HEK293 (cell line): ENCODE data around the gene PDE11A.

Experiments used
- CTCF ChIA-PET: fragments of 350-600 bp; formaldehyde crosslinking; extraction: SDS; loops from one replicate; lab custom pipeline; 2021; ENCODE audit warnings: antibody characterized with exemption; lab: Yijun Ruan, JAX
- POLR2A ChIA-PET: fragments of 300-600 bp; formaldehyde crosslinking; extraction: SDS; loops from one replicate; lab custom pipeline; 2020; ENCODE audit warnings: antibody characterized with exemption, inconsistent platforms; lab: Yijun Ruan, JAX
- H3K27ac ChIP-seq: fragments of 200-500 bp; sonication (Bioruptor generic); 2 replicates; pipeline ENCODE4 v1.5.1; 2014; ENCODE audit warnings: low read depth, low read length, control low read depth, inconsistent platforms; ENCODE audit errors: extremely low read depth
- H3K36me3 ChIP-seq, 2 experiments: fragments of 200-500 bp in 1 of 2; sonication (Bioruptor generic) in 1 of 2; 1 replicate in 1 of 2; 2 replicates in 1 of 2; pipeline ENCODE4 v1.5.1; 2014 to 2017; ENCODE audit warnings: inconsistent platforms in 2 of 2, low read length in 2 of 2; ENCODE audit not compliant: control insufficient read depth in 2 of 2, insufficient read depth in 1 of 2
- H3K4me1 ChIP-seq: fragments of 200-500 bp; sonication (Bioruptor generic); 2 replicates; pipeline ENCODE4 v1.5.1; 2014; ENCODE audit warnings: mild to moderate bottlenecking, low read length, inconsistent platforms; ENCODE audit not compliant: control insufficient read depth, insufficient read depth
- H3K4me3 ChIP-seq: 2 replicates; pipeline ENCODE4 v1.5.1; 2011; ENCODE audit warnings: low read depth, mild to moderate bottlenecking, control low read depth, low read length, moderate library complexity
- H3K9me3 ChIP-seq: fragments of 200-500 bp; sonication (Bioruptor generic); 2 replicates; pipeline ENCODE4 v1.5.1; 2014; ENCODE audit warnings: low read depth, low read length, inconsistent platforms; ENCODE audit not compliant: control insufficient read depth, insufficient read depth
- GLI2 ChIP-seq: fragments of 450-650 bp; formaldehyde crosslinking; IDR thresholded peaks from 2 replicates; pipeline ENCODE4; 2017; ENCODE audit warnings: missing biosample characterization, missing genetic modification characterization, low read depth, borderline replicate concordance
- GLI4 ChIP-seq: fragments of 450-650 bp; formaldehyde crosslinking; IDR thresholded peaks from 2 replicates; pipeline ENCODE4 v1.5.1; 2016; ENCODE audit warnings: missing biosample characterization, missing genetic modification characterization
- HOXC10 ChIP-seq: sonication (generic); formaldehyde crosslinking; IDR thresholded peaks from 2 replicates; pipeline ENCODE4 v1.8.1; 2023; ENCODE audit warnings: mild to moderate bottlenecking, missing genetic modification reagents
- IKZF3 ChIP-seq: fragments of 450-650 bp; IDR thresholded peaks from 2 replicates; pipeline ENCODE4 v1.5.0; 2018; ENCODE audit warnings: missing biosample characterization, mild to moderate bottlenecking, missing genetic modification characterization, moderate library complexity
- PRDM1 ChIP-seq: fragments of 450-650 bp; formaldehyde crosslinking; IDR thresholded peaks from 2 replicates; pipeline ENCODE4; 2016; ENCODE audit warnings: missing biosample characterization, missing genetic modification characterization
- ZFHX2 ChIP-seq: fragments of 450-650 bp; formaldehyde crosslinking; conservative IDR thresholded peaks from 2 replicates; pipeline ENCODE4 v1.5.1; 2016; ENCODE audit warnings: missing biosample characterization, missing genetic modification characterization
- ZNF140 ChIP-seq: fragments of 450-650 bp; formaldehyde crosslinking; IDR thresholded peaks from 2 replicates; pipeline ENCODE4 v1.5.1; 2016; ENCODE audit warnings: missing biosample characterization, missing genetic modification characterization
- ZNF146 ChIP-seq: fragments of 450-650 bp; formaldehyde crosslinking; IDR thresholded peaks from 2 replicates; pipeline ENCODE4 v1.5.1; 2016; ENCODE audit warnings: missing biosample characterization, missing genetic modification characterization
- ZNF16 ChIP-seq: fragments of 450-650 bp; formaldehyde crosslinking; IDR thresholded peaks from 2 replicates; pipeline ENCODE4 v1.5.1; 2016; ENCODE audit warnings: low read depth, missing biosample characterization, missing genetic modification characterization
- ZNF223 ChIP-seq: fragments of 450-650 bp; formaldehyde crosslinking; IDR thresholded peaks from 2 replicates; pipeline ENCODE4 v1.5.1; 2016; ENCODE audit warnings: missing biosample characterization, missing genetic modification characterization
- ZNF324 ChIP-seq: fragments of 450-650 bp; formaldehyde crosslinking; IDR thresholded peaks from 2 replicates; pipeline ENCODE4 v1.5.1; 2016; ENCODE audit warnings: missing biosample characterization, missing genetic modification characterization
- ZNF555 ChIP-seq: fragments of 450-650 bp; formaldehyde crosslinking; conservative IDR thresholded peaks from 2 replicates; pipeline ENCODE4 v1.5.1; 2017; ENCODE audit warnings: missing biosample characterization, mild to moderate bottlenecking, missing genetic modification characterization, inconsistent platforms
- ZNF610 ChIP-seq: fragments of 450-650 bp; formaldehyde crosslinking; IDR thresholded peaks from 2 replicates; pipeline ENCODE4 v1.5.1; 2016; ENCODE audit warnings: missing biosample characterization, missing genetic modification characterization, borderline replicate concordance
- ZNF624 ChIP-seq: fragments of 450-650 bp; formaldehyde crosslinking; IDR thresholded peaks from 2 replicates; pipeline ENCODE4 v1.5.1; 2017; ENCODE audit warnings: missing biosample characterization, missing genetic modification characterization
- ZNF626 ChIP-seq: fragments of 450-650 bp; sonication (Bioruptor Pico); formaldehyde crosslinking; IDR thresholded peaks from 2 replicates; pipeline ENCODE4 v1.5.1; 2018; ENCODE audit warnings: missing biosample characterization, missing genetic modification characterization, inconsistent platforms
- ZNF707 ChIP-seq: fragments of 450-650 bp; formaldehyde crosslinking; IDR thresholded peaks from 2 replicates; pipeline ENCODE4 v1.5.1; 2016; ENCODE audit warnings: missing biosample characterization, missing genetic modification characterization
- ZNF777 ChIP-seq: fragments of 450-650 bp; formaldehyde crosslinking; IDR thresholded peaks from 2 replicates; pipeline ENCODE4 v1.5.1; 2017; ENCODE audit warnings: missing biosample characterization, missing genetic modification characterization, borderline replicate concordance
- TF ChIP-seq, protein P1 (sequence below): fragments of 450-650 bp; formaldehyde crosslinking; IDR thresholded peaks from 2 replicates; pipeline ENCODE4 v1.5.1; 2016; ENCODE audit warnings: missing biosample characterization, missing genetic modification characterization

PDE11A gene

GRCh38 chr2:177708660-177709444 lies 363.7 kb downstream of the PDE11A start:
- Histone ChIP-seq H3K4me1 (no peaks in the 10 kb centered on the region), H3K27ac (no peak overlapping the region)
- POLR2A ChIA-PET: no interaction called here
- TF ChIP-seq PRDM1 (tag by site-specific recombination) (no peak), IKZF3 (no peak), ZNF16 (tag by site-specific recombination) (no peak), ZNF140 (tag by site-specific recombination) (no peak), ZNF624 (no peak), GLI4 (tag by site-specific recombination) (no peak), ZNF324 (tag by site-specific recombination) (no peak), ZNF707 (tag by site-specific recombination) (no peak), ZFHX2 (tag by site-specific recombination) (no peak), HOXC10 (CRISPR knock-in tag) (no peak), ZNF223 (tag by site-specific recombination) (no peak)
- TF ChIP-seq, protein P1, sequence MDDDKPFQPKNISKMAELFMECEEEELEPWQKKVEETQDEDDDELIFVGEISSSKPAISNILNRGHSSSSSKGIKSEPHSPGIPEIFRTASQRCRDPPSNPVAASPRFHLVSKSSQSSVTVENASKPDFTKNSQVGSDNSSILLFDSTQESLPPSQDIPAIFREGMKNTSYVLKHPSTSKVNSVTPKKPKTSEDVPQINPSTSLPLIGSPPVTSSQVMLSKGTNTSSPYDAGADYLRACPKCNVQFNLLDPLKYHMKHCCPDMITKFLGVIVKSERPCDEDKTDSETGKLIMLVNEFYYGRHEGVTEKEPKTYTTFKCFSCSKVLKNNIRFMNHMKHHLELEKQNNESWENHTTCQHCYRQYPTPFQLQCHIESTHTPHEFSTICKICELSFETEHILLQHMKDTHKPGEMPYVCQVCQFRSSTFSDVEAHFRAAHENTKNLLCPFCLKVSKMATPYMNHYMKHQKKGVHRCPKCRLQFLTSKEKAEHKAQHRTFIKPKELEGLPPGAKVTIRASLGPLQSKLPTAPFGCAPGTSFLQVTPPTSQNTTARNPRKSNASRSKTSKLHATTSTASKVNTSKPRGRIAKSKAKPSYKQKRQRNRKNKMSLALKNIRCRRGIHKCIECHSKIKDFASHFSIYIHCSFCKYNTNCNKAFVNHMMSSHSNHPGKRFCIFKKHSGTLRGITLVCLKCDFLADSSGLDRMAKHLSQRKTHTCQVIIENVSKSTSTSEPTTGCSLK (tag by site-specific recombination): no peak
- TF ChIP-seq, all 188 proteins: peak for 0
- CTCF ChIA-PET: interaction anchor here (0.6 kb wide), 3 partner anchors 16 to 507 kb away, joined by 3 to 4 read pairs (median 3); no protein-coding TSS in a partner anchor
- no peaks in the 10 kb centered on the region for H3K9me3 ChIP-seq
- H3K36me3 ChIP-seq: no peaks in the 10 kb centered on the region
- no peak overlapping the region for H3K4me3 ChIP-seq

DNA sequence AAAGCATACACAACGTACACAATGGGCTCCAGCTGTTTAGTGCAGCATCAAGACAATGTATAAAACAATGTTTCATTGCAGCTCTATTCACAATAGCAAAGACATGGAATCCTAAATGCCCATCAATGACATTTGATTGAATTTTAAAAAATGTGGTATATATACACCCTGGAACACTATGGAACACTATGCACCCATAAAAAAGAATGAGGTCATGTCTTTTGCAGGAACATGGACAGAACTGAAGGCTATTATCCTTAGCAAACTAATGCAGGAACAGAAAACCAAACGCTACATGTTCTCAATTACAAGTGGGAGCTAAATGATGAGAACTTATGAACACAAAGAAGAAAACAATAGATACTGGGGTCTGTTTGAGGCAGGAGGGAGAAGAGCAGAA lies 364.5 kb downstream of the PDE11A start:
- no peaks in the 10 kb centered on the region for H3K4me1 ChIP-seq
- H3K4me3 ChIP-seq: no peak overlapping the region
- no peaks in the 10 kb centered on the region for H3K36me3 ChIP-seq
- POLR2A ChIA-PET: interaction anchor here (0.5 kb wide), 1 partner anchor 65 kb away, joined by 3 read pairs; no protein-coding TSS in a partner anchor
- H3K9me3 ChIP-seq: no peaks in the 10 kb centered on the region
- CTCF ChIA-PET: interaction anchor here (0.5 kb wide), 1 partner anchor 12 kb away, joined by 3 read pairs; no protein-coding TSS in a partner anchor
- H3K27ac ChIP-seq: no peak overlapping the region
- TF ChIP-seq ZNF146 (tag by site-specific recombination) (peak; percentile 61; the same call in 1 of the 2 replicates), ZNF777 (tag by site-specific recombination) (no peak)
- TF ChIP-seq, all 188 proteins: peak for 1

- no peaks in the 10 kb centered on the region for H3K4me1 ChIP-seq
- H3K27ac ChIP-seq: no peak overlapping the region
- H3K9me3 ChIP-seq: no peaks in the 10 kb centered on the region
- no peaks in the 10 kb centered on the region for H3K36me3 ChIP-seq
- ChIA-PET CTCF (interaction anchor here (0.6 kb wide), 1 partner anchor 17 kb away, joined by 3 read pairs; no protein-coding TSS in a partner anchor), POLR2A (no interaction called here)
- H3K4me3 ChIP-seq: no peak overlapping the region
- TF ChIP-seq ZNF555 (tag by site-specific recombination) (no peak), ZNF610 (tag by site-specific recombination) (no peak), GLI2 (no peak), ZNF626 (no peak), ZNF707 (tag by site-specific recombination) (no peak)
- TF ChIP-seq, all 188 proteins: peak for 0
Observed at GRCh38 chr2:177705511-177706173, 366.9 kb downstream of the PDE11A start.
